ENCODE data around the gene NBL1.
"Not testable (repeated sequence)": the region's sequence is repeated elsewhere in the genome, so short reads cannot be mapped to it uniquely, and the experiment has no call there.

The NBL1 gene

DNA sequence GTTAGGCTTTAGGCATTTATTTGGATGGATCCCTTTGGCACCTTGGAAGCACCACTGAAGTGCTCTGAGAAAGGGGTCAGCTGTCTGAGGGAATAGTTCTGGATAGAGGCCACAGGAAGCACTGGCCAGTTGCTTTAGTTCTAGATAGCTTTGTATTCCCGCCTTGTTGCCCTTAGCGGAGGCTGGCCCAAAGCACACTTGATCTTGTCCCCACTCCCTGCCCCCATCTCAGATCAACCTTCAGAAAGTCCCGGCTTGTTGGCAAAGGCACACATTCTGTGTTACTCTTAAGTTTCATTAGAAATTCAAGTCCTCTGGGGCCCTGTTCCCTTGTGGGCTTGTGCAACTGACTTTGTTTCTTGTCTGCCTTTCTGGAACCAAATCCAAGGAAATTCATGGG is 15.2 kb upstream of the NBL1 start:
- Histone ChIP-seq H3K9ac (ENCODE audit: low read depth, low read length) (no peak overlapping the region), H3K36me3 (ENCODE audit: control insufficient read depth, insufficient read depth, low read length) (peaks cover 17% of the 10 kb centered on the region), H3K9me3 (ENCODE audit: control insufficient read depth, insufficient read depth, low read length) (no peaks in the 10 kb centered on the region), H3K4me1 (ENCODE audit: control insufficient read depth, insufficient read depth, low read length) (peaks cover 10% of the 10 kb centered on the region), H3K27me3 (ENCODE audit: control insufficient read depth, insufficient read depth, low read length) (no peaks in the 10 kb centered on the region), H3K4me3 (ENCODE audit: low read depth, low read length) (no peak overlapping the region)

DNA sequence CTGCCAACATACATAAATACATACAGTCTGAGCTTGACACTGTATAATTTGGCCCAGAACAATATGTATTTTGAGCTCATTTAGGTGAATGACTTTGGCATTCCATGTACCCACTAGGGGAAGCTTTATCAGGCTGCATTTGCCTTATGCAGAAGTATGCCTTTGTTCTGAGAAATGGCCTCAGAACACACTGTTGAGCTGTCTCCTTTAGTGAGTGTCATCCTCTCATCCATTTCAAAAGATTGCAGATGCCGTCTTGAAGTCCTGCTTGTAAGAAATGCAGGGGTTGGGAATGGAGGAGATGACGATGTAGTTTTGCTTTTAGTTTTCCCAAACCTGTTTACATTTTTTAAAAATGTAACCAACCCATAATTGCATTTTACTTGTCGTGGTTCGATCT is 14.8 kb upstream of the NBL1 start:
- Histone ChIP-seq H3K9ac (ENCODE audit: low read depth, low read length) (no peak overlapping the region), H3K4me3 (ENCODE audit: low read depth, low read length) (no peak overlapping the region), H3K36me3 (ENCODE audit: control insufficient read depth, insufficient read depth, low read length) (peaks cover 16% of the 10 kb centered on the region), H3K9me3 (ENCODE audit: control insufficient read depth, insufficient read depth, low read length) (no peaks in the 10 kb centered on the region), H3K4me1 (ENCODE audit: control insufficient read depth, insufficient read depth, low read length) (peaks cover 10% of the 10 kb centered on the region), H3K27me3 (ENCODE audit: control insufficient read depth, insufficient read depth, low read length) (no peaks in the 10 kb centered on the region)

DNA sequence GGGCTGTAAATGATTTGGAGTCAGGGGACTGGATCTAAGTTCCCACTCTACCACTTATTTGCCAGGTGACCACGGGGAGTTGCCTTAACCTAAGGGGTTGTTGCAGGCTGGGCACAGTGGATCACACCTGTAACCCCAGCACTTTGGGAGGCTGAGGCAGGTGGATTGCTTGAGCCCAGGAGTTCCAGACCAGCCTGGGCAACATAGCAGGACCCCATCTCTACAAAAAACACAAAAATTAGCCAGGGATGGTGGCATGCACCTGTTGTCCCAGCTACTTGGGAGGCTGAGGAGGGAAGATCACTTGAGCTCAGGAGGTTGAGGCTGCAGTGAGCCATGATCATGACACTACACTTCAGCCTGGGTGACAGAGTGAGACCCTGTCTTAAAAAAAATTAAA is 13.9 kb upstream of the NBL1 start:
- not testable (repeated sequence) for H3K9ac ChIP-seq (ENCODE audit: low read depth, low read length); H3K27me3 ChIP-seq (ENCODE audit: control insufficient read depth, insufficient read depth, low read length); H3K4me3 ChIP-seq (ENCODE audit: low read depth, low read length); H3K4me1 ChIP-seq (ENCODE audit: control insufficient read depth, insufficient read depth, low read length); H3K9me3 ChIP-seq (ENCODE audit: control insufficient read depth, insufficient read depth, low read length)
- peaks cover 15% of the 10 kb centered on the region for H3K36me3 ChIP-seq (ENCODE audit: control insufficient read depth, insufficient read depth, low read length)

DNA sequence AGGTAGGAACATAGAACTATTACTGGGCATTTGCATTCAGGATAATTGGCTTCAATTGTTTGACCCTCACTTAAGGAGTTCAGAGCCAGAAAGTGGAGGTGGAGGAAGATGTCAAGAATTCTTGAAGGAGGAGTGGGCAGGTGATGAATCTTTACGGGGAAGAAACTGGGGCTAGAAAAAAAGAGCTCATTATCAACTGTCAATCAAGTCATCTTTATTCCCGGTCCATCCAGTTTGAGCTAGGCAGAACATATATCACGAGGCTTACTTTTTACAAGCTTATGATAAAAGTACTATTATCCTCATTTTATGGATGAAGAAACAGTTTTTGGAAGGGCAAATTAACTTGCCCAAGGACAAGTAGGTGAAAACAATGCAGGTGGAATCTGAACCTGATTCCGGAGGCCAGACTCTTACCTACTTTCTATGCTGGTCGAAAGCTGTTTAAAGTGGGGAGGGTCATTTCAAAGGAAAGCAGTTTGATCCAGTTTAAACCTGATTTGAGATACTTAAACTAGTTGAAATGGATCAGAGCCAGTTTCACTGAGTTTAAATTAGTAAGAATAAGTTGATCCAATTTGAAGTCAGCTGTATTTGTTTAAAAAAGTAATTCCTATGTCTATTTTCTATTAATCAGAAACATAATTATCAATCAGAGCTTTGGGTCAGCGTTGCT is 13.3 kb upstream of the NBL1 start:
- H3K27me3 ChIP-seq (ENCODE audit: control insufficient read depth, insufficient read depth, low read length): no peaks in the 10 kb centered on the region
- H3K4me1 ChIP-seq (ENCODE audit: control insufficient read depth, insufficient read depth, low read length): peaks cover 10% of the 10 kb centered on the region
- H3K9ac ChIP-seq (ENCODE audit: low read depth, low read length): no peak overlapping the region
- H3K36me3 ChIP-seq (ENCODE audit: control insufficient read depth, insufficient read depth, low read length): peaks cover 11% of the 10 kb centered on the region
- H3K4me3 ChIP-seq (ENCODE audit: low read depth, low read length): no peak overlapping the region
- H3K9me3 ChIP-seq (ENCODE audit: control insufficient read depth, insufficient read depth, low read length): no peaks in the 10 kb centered on the region

DNA sequence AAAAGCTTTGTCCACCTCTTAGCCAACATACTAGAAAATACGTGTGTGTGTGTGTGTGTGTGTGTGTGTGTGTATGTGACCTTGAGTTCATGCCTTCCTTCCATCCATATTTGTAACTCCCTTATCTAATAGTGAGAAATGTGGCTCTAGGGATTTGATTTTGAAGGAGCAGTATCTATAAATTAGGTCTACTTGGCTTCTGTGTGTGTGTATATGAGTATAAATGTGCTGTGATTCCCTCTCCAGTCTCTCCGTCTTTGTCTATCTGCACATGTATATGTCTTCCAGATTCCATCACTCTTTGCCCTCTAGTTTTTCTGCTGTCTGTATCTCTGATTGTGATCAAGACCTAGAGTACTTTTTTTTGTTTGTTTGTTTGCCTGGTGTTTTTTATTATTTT is 11.9 kb upstream of the NBL1 start:
- Histone ChIP-seq H3K9ac (ENCODE audit: low read depth, low read length) (no peak overlapping the region), H3K36me3 (ENCODE audit: control insufficient read depth, insufficient read depth, low read length) (peaks cover 4% of the 10 kb centered on the region), H3K27me3 (ENCODE audit: control insufficient read depth, insufficient read depth, low read length) (no peaks in the 10 kb centered on the region), H3K4me3 (ENCODE audit: low read depth, low read length) (no peak overlapping the region), H3K4me1 (ENCODE audit: control insufficient read depth, insufficient read depth, low read length) (peaks cover 10% of the 10 kb centered on the region), H3K9me3 (ENCODE audit: control insufficient read depth, insufficient read depth, low read length) (no peaks in the 10 kb centered on the region)

GRCh38 chr1:19633106-19633505 is 11.0 kb upstream of the NBL1 start:
- no peaks in the 10 kb centered on the region for H3K9me3 ChIP-seq (ENCODE audit: control insufficient read depth, insufficient read depth, low read length)
- no peak overlapping the region for H3K9ac ChIP-seq (ENCODE audit: low read depth, low read length)
- peaks cover 10% of the 10 kb centered on the region for H3K4me1 ChIP-seq (ENCODE audit: control insufficient read depth, insufficient read depth, low read length)
- no peak overlapping the region for H3K4me3 ChIP-seq (ENCODE audit: low read depth, low read length)
- no peaks in the 10 kb centered on the region for H3K27me3 ChIP-seq (ENCODE audit: control insufficient read depth, insufficient read depth, low read length)
- no peaks in the 10 kb centered on the region for H3K36me3 ChIP-seq (ENCODE audit: control insufficient read depth, insufficient read depth, low read length)

DNA sequence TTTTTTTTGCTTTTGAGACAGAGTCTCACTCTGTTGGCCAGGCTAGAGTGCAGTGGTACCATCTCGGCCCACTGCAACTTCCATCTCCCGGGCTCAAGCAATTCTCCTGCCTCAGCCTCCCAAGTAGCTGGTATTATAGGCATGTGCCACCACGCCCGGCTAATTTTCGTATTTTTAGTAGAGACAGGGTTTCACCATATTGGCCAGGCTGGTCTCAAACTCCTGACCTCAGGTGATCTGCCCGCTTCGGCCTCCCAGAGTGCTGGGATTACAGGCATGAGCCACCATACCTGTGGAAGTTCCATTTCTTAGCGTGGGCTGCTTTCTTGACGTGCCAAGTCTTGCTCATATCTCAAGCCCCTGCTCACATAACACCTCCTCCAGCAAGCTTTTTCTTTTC is 9.0 kb upstream of the NBL1 start:
- not testable (repeated sequence) for H3K4me1 ChIP-seq (ENCODE audit: control insufficient read depth, insufficient read depth, low read length); H3K9ac ChIP-seq (ENCODE audit: low read depth, low read length); H3K9me3 ChIP-seq (ENCODE audit: control insufficient read depth, insufficient read depth, low read length); H3K27me3 ChIP-seq (ENCODE audit: control insufficient read depth, insufficient read depth, low read length); H3K4me3 ChIP-seq (ENCODE audit: low read depth, low read length); H3K36me3 ChIP-seq (ENCODE audit: control insufficient read depth, insufficient read depth, low read length)

- no peaks in the 10 kb centered on the region for H3K27me3 ChIP-seq (ENCODE audit: control insufficient read depth, insufficient read depth, low read length)
- no peaks in the 10 kb centered on the region for H3K36me3 ChIP-seq (ENCODE audit: control insufficient read depth, insufficient read depth, low read length)
- no peaks in the 10 kb centered on the region for H3K9me3 ChIP-seq (ENCODE audit: control insufficient read depth, insufficient read depth, low read length)
- no peak overlapping the region for H3K9ac ChIP-seq (ENCODE audit: low read depth, low read length)
- H3K4me1 ChIP-seq (ENCODE audit: control insufficient read depth, insufficient read depth, low read length): peaks cover 7% of the 10 kb centered on the region
- no peak overlapping the region for H3K4me3 ChIP-seq (ENCODE audit: low read depth, low read length)
Measured at GRCh38 chr1:19635646-19636045, 8.5 kb upstream of the NBL1 start.

DNA sequence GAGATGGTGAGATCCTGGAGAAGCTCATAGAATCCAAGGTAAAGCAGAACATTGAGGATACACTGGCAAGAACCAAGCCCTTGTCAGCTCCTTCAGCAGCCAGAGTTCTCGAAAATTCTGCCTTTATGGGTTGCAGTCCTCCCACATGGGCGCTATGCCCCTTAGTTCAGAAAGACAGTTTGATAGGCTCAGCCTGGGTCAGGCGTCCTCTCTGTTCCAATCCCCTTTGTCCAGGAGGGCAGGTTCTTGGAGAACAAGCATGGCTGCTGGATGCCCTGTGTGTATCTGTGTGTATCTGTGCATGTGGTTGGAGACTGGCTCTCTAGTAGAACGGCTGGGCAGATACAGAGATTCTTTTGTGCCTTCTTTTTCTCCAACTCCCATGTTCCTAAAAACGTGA is 8.0 kb upstream of the NBL1 start:
- H3K27me3 ChIP-seq (ENCODE audit: control insufficient read depth, insufficient read depth, low read length): no peaks in the 10 kb centered on the region
- H3K9me3 ChIP-seq (ENCODE audit: control insufficient read depth, insufficient read depth, low read length): no peaks in the 10 kb centered on the region
- H3K9ac ChIP-seq (ENCODE audit: low read depth, low read length): no peak overlapping the region
- H3K36me3 ChIP-seq (ENCODE audit: control insufficient read depth, insufficient read depth, low read length): no peaks in the 10 kb centered on the region
- peaks cover 6% of the 10 kb centered on the region for H3K4me1 ChIP-seq (ENCODE audit: control insufficient read depth, insufficient read depth, low read length)
- no peak overlapping the region for H3K4me3 ChIP-seq (ENCODE audit: low read depth, low read length)

GRCh38 chr1:19636749-19637148 is 7.4 kb upstream of the NBL1 start:
- not testable (repeated sequence) for H3K4me3 ChIP-seq (ENCODE audit: low read depth, low read length); H3K9ac ChIP-seq (ENCODE audit: low read depth, low read length); H3K36me3 ChIP-seq (ENCODE audit: control insufficient read depth, insufficient read depth, low read length); H3K9me3 ChIP-seq (ENCODE audit: control insufficient read depth, insufficient read depth, low read length); H3K27me3 ChIP-seq (ENCODE audit: control insufficient read depth, insufficient read depth, low read length); H3K4me1 ChIP-seq (ENCODE audit: control insufficient read depth, insufficient read depth, low read length)

GRCh38 chr1:19637606-19638005 is 6.5 kb upstream of the NBL1 start:
- Histone ChIP-seq H3K4me3 (ENCODE audit: low read depth, low read length) (no peak overlapping the region), H3K36me3 (ENCODE audit: control insufficient read depth, insufficient read depth, low read length) (no peaks in the 10 kb centered on the region), H3K9me3 (ENCODE audit: control insufficient read depth, insufficient read depth, low read length) (no peaks in the 10 kb centered on the region), H3K9ac (ENCODE audit: low read depth, low read length) (no peak overlapping the region), H3K4me1 (ENCODE audit: control insufficient read depth, insufficient read depth, low read length) (peaks cover 6% of the 10 kb centered on the region), H3K27me3 (ENCODE audit: control insufficient read depth, insufficient read depth, low read length) (peaks cover 11% of the 10 kb centered on the region)

DNA sequence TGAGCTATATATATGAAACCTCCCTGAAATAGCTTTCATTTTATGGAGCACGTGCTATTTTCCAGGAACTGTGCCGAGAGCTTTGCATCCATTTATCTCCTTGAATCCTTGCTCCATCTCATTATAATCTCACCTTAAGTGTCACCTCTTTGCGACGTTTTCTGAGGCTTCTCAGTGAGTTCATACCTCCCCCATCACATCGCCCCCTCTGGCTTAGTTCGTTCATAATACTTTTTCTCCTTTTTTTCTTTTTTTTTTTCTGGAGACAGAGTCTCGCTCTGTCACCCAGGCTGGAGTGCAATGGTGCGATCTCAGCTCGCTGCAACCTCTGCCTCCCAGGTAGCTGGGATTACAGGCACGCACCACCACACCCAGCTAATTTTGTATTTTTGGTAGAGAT is 4.9 kb upstream of the NBL1 start:
- not testable (repeated sequence) for H3K4me1 ChIP-seq (ENCODE audit: control insufficient read depth, insufficient read depth, low read length); H3K9me3 ChIP-seq (ENCODE audit: control insufficient read depth, insufficient read depth, low read length); H3K4me3 ChIP-seq (ENCODE audit: low read depth, low read length); H3K36me3 ChIP-seq (ENCODE audit: control insufficient read depth, insufficient read depth, low read length); H3K9ac ChIP-seq (ENCODE audit: low read depth, low read length)
- peaks cover 23% of the 10 kb centered on the region for H3K27me3 ChIP-seq (ENCODE audit: control insufficient read depth, insufficient read depth, low read length)

DNA sequence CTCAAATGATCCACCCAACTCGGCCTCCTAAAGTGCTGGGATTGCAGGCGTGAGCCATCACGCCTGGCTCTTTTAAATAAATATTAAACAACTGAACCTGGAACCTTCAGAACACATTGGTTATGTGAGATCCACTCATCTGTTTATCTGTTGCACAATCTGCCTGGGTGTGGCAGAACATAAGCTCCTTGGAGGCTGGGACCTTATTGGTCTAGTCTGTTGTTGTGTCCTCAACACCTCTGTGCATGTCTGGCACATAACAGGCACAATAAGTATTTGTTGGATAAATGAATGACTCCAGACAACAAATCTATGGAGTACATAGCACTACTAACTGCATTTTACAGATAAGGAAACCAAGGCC is 4.1 kb upstream of the NBL1 start:
- H3K27me3 ChIP-seq (ENCODE audit: control insufficient read depth, insufficient read depth, low read length): peaks cover 28% of the 10 kb centered on the region
- H3K9me3 ChIP-seq (ENCODE audit: control insufficient read depth, insufficient read depth, low read length): no peaks in the 10 kb centered on the region
- no peak overlapping the region for H3K9ac ChIP-seq (ENCODE audit: low read depth, low read length)
- H3K4me1 ChIP-seq (ENCODE audit: control insufficient read depth, insufficient read depth, low read length): peaks cover 6% of the 10 kb centered on the region
- no peaks in the 10 kb centered on the region for H3K36me3 ChIP-seq (ENCODE audit: control insufficient read depth, insufficient read depth, low read length)
- H3K4me3 ChIP-seq (ENCODE audit: low read depth, low read length): no peak overlapping the region

Measured in iPS-15b (cell line).